Suprapubic skin (tissue), 4 donors: ENCODE results near the gene PRR4. TPM values are rescaled to one million over a fixed set of nuclear protein-coding genes. Genes with fewer than 3 reads are reported as not detected.

Experiments
- DNase-seq, 2 donors: peaks; one replicate each; pipeline ENCODE4 v3.0.0-alpha.2; 2019; ENCODE audit warnings: low spot score in 2 of 2
- H3K27ac ChIP-seq: fragments of 200-600 bp; sonication (generic); one replicate; pipeline ENCODE4 v1.5.1; 2019
- H3K27me3 ChIP-seq: fragments of 200-600 bp; sonication (generic); one replicate; pipeline ENCODE4 v1.5.1; 2019
- H3K36me3 ChIP-seq: fragments of 200-600 bp; sonication (generic); one replicate; pipeline ENCODE4 v1.5.1; 2019
- H3K4me1 ChIP-seq: fragments of 200-600 bp; sonication (generic); one replicate; pipeline ENCODE4 v1.5.1; 2019
- H3K4me3 ChIP-seq: fragments of 200-600 bp; sonication (generic); one replicate; pipeline ENCODE4 v1.5.1; 2019; ENCODE audit warnings: mild to moderate bottlenecking
- H3K9me3 ChIP-seq: fragments of 200-600 bp; sonication (generic); one replicate; pipeline ENCODE4 v1.5.1; 2019
- CTCF ChIP-seq, 2 donors: fragments of 200-600 bp in 1 of 2; fragments of 450-650 bp in 1 of 2; sonication (generic) in 1 of 2; IDR thresholded peaks; one replicate each; pipeline ENCODE4 v1.5.1; 2016 to 2019; ENCODE audit warnings: antibody characterized with exemption in 2 of 2, mild to moderate bottlenecking in 1 of 2, moderate library complexity in 1 of 2
- EP300 ChIP-seq: sonication (generic); formaldehyde crosslinking; IDR thresholded peaks from one replicate; pipeline ENCODE4 v1.6.1; 2017; ENCODE audit warnings: antibody characterized with exemption
- POLR2A ChIP-seq, 2 donors: fragments of 450-650 bp; IDR thresholded peaks; one replicate each; pipeline ENCODE4 v1.6.1; 2017; ENCODE audit warnings: antibody characterized with exemption in 2 of 2, mild to moderate bottlenecking in 2 of 2, moderate library complexity in 2 of 2
- POLR2AphosphoS5 ChIP-seq, 3 donors: sonication (generic); formaldehyde crosslinking; IDR thresholded peaks; one replicate each; pipeline ENCODE4 v1.6.1; 2017; ENCODE audit warnings: antibody characterized with exemption in 3 of 3
- WGBS: methylation state at CpG from one replicate; pipeline ENCODE4 v1.1.5; 2018; 5-methylcytosine and 5-hydroxymethylcytosine counted together
- total RNA-seq, 4 donors: library from RNA; depleted of rRNA; stranded (reverse); fragments of >200 nt; gene quantifications; one replicate each; pipeline ENCODE4 v1.1.0, GENCODE V29; 2016

PRR4 gene
- total RNA-seq, 4 donors from 2014 or later, result 37.1 to 399 (median 124) TPM

GRCh38 chr12:10807186-10807585 is 42.1 kb downstream of the PRR4 start, which contains the start of gene TAS2R8:
TSS of gene TAS2R8 (minus strand) at chr12:10807286. CDS start at chr12:10806980, 306 bp downstream.
- H3K9me3 ChIP-seq, result no peaks in the 10 kb centered on the region
- H3K4me1 ChIP-seq, result no peaks in the 10 kb centered on the region
- H3K36me3 ChIP-seq, result no peaks in the 10 kb centered on the region
- TF ChIP-seq EP300 (no peak), POLR2A (IDR thresholded peaks at IDR 0.05) (no peak), POLR2AphosphoS5 (IDR thresholded peaks at IDR 0.05) (no peak), CTCF (IDR thresholded peaks at IDR 0.05) (no peak)
- H3K27me3 ChIP-seq, result no peaks in the 10 kb centered on the region
- WGBS, result 69% methylated on average over 1 of the region's 1 CpG
- H3K4me3 ChIP-seq, result no peak within 1 kb of the TSS
- no peak for DNase-seq
- H3K27ac ChIP-seq, result no peak within 1 kb of the TSS

DNA sequence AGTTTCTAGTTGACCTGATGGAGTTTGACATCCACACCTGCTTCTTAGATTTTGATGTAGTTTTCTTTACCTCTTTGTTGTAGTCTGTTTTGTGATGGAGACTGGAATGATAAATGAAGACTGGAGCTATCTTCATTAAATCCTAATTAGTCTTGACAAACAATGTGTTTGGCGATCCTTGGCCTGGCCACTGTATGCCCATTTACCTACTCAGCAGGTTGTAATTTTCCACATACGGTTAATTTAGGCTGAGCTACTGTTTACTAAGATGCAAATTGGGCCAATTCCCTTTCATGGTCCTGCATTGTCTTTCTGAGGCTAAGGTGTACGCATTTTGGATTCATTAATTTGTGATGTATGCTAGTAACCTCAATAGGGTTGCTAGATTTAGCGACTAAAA is 46.7 kb downstream of the PRR4 start, which contains the start of gene TAS2R7:
TSS of gene TAS2R7 (minus strand) at position 41 of the 400 bp plus-strand sequence. CDS start 57 bp downstream, outside the sequence.
- Histone ChIP-seq H3K27ac (no peak within 1 kb of the TSS), H3K4me1 (no peaks in the 10 kb centered on the region), H3K36me3 (no peaks in the 10 kb centered on the region), H3K27me3 (no peaks in the 10 kb centered on the region), H3K4me3 (no peak within 1 kb of the TSS), H3K9me3 (no peaks in the 10 kb centered on the region)
- WGBS, result 57% methylated on average over 4 of the region's 4 CpGs
- DNase-seq, result no peak
- no peak for TF ChIP-seq CTCF (IDR thresholded peaks at IDR 0.05)
- no peak for TF ChIP-seq POLR2A (IDR thresholded peaks at IDR 0.05)
- TF ChIP-seq POLR2AphosphoS5 (IDR thresholded peaks at IDR 0.05), result no peak
- TF ChIP-seq EP300, result no peak

DNA sequence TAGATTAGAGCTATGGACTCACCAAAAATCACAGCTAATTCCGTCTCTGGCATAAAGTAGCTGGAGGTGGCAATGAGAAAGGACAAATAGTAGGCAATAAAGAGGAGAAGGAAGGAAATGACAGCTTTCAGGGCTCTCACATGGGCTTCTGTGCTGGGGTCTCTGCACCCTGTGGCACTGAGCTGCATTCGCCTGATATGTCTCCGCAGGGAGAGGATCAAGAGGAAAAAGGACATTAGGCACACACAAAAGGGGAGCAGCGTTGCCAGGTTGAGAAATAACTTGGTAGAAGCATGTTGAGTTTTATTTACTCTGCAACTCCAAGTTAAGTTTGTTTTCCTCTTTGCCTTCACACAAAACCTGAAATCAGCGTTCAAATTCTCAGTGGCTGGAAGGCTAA is 47.5 kb downstream of the PRR4 start:
- H3K9me3 ChIP-seq, result no peaks in the 10 kb centered on the region
- H3K4me1 ChIP-seq, result no peaks in the 10 kb centered on the region
- TF ChIP-seq CTCF (IDR thresholded peaks at IDR 0.05), result no peak
- TF ChIP-seq EP300, result no peak
- TF ChIP-seq POLR2A (IDR thresholded peaks at IDR 0.05), result no peak
- TF ChIP-seq POLR2AphosphoS5 (IDR thresholded peaks at IDR 0.05), result no peak
- H3K36me3 ChIP-seq, result no peaks in the 10 kb centered on the region
- no peak overlapping the region for H3K27ac ChIP-seq
- 55% methylated on average over 5 of the region's 5 CpGs for WGBS
- H3K27me3 ChIP-seq, result no peaks in the 10 kb centered on the region
- DNase-seq, result no peak
- no peak overlapping the region for H3K4me3 ChIP-seq

Other genes starting within 250 kb of the PRR4 start
- 10 to 100 TPM in 2 of 4 donors, 1 to 10 TPM in 2; 6.0 to 27.8 (median 10.3) TPM for gene MAGOHB, start 235.9 kb downstream of the PRR4 start, total RNA-seq
- 1 to 10 TPM; 1.0 to 2.3 (median 1.2) TPM for gene STYK1, start 175.4 kb downstream of the PRR4 start, total RNA-seq
- 100 to 1,000 TPM; 610 to 832 (median 677) TPM for gene YBX3, start 126.2 kb downstream of the PRR4 start, total RNA-seq
- gene TAS2R7, start 46.8 kb downstream of the PRR4 start, total RNA-seq, result not detected
- gene TAS2R8, start 42.2 kb downstream of the PRR4 start, total RNA-seq, result not detected
- not detected for gene TAS2R9, start 39.3 kb downstream of the PRR4 start, total RNA-seq
- gene TAS2R10, start 23.1 kb downstream of the PRR4 start, total RNA-seq, result 1 to 10 TPM in 1 of 4 donors, under 1 TPM in 3; 0.68 to 1.1 (median 0.75) TPM
- gene PRH1, start 34.8 kb upstream of the PRR4 start, total RNA-seq, result 10 to 100 TPM in 3 of 4 donors, 1 to 10 TPM in 1; 8.8 to 51.3 (median 20.0) TPM
- 1 to 10 TPM in 2 of 4 donors, under 1 TPM in 2; 0.38 to 2.6 (median 1.7) TPM for gene TAS2R13, start 60.1 kb upstream of the PRR4 start, total RNA-seq
- 1 to 10 TPM in 1 of 4 donors, not detected in 3; 2.1 TPM for gene PRH2, start 79.8 kb upstream of the PRR4 start, total RNA-seq
- 1 to 10 TPM in 2 of 4 donors, under 1 TPM in 2; 0.23 to 3.5 (median 1.7) TPM for gene TAS2R14, start 89.8 kb upstream of the PRR4 start, total RNA-seq
- 1 to 10 TPM in 1 of 4 donors, under 1 TPM in 1, not detected in 2; 0.89 to 4.8 TPM for gene TAS2R50, start 137.4 kb upstream of the PRR4 start, total RNA-seq
- gene TAS2R20, start 148.8 kb upstream of the PRR4 start, total RNA-seq, result 1 to 10 TPM in 3 of 4 donors, not detected in 1; 1.0 to 4.1 (median 2.6) TPM
- 1 to 10 TPM in 2 of 4 donors, not detected in 2; 2.5 to 9.3 TPM for gene TAS2R19, start 173.1 kb upstream of the PRR4 start, total RNA-seq
- 1 to 10 TPM in 2 of 4 donors, under 1 TPM in 1, not detected in 1; 0.55 to 8.3 (median 3.5) TPM for gene TAS2R31, start 181.9 kb upstream of the PRR4 start, total RNA-seq
- 1 to 10 TPM in 3 of 4 donors, not detected in 1; 1.2 to 8.9 (median 2.0) TPM for gene TAS2R46, start 212.8 kb upstream of the PRR4 start, total RNA-seq
- gene TAS2R43, start 242.8 kb upstream of the PRR4 start, total RNA-seq, result 1 to 10 TPM in 2 of 4 donors, under 1 TPM in 1, not detected in 1; 0.89 to 4.9 (median 4.7) TPM